IPS-20b (cell line): Measurements from ENCODE around the gene BCL7A.

ENCODE experiments used
- H3K27ac ChIP-seq: one replicate; pipeline ENCODE4 v1.5.1; 2013; ENCODE audit warnings: low read length
- H3K27me3 ChIP-seq: 2 replicates; pipeline ENCODE4 v1.6.1; 2013; ENCODE audit warnings: mild to moderate bottlenecking, low read length, inconsistent platforms; ENCODE audit not compliant: insufficient read depth
- H3K36me3 ChIP-seq: 2 replicates; pipeline ENCODE4 v1.6.1; 2013; ENCODE audit warnings: low read depth, mild to moderate bottlenecking, inconsistent platforms, low read length, moderate library complexity; ENCODE audit not compliant: insufficient read depth
- H3K4me1 ChIP-seq: 2 replicates; pipeline ENCODE4 v1.6.1; 2013; ENCODE audit warnings: mild to moderate bottlenecking, control low read depth, inconsistent platforms, low read length, moderate library complexity; ENCODE audit not compliant: insufficient read depth
- H3K4me3 ChIP-seq: 2 replicates; pipeline ENCODE4 v1.5.1; 2013; ENCODE audit warnings: mild to moderate bottlenecking, low read length, inconsistent platforms
- H3K9ac ChIP-seq: 2 replicates; pipeline ENCODE4 v1.6.1; 2013; ENCODE audit warnings: low read depth, mild to moderate bottlenecking, inconsistent platforms, low read length, moderate library complexity
- H3K9me3 ChIP-seq: 2 replicates; pipeline ENCODE4 v1.6.1; 2013; ENCODE audit warnings: mild to moderate bottlenecking, low read depth, low read length, inconsistent platforms; ENCODE audit not compliant: insufficient read depth

BCL7A gene

DNA sequence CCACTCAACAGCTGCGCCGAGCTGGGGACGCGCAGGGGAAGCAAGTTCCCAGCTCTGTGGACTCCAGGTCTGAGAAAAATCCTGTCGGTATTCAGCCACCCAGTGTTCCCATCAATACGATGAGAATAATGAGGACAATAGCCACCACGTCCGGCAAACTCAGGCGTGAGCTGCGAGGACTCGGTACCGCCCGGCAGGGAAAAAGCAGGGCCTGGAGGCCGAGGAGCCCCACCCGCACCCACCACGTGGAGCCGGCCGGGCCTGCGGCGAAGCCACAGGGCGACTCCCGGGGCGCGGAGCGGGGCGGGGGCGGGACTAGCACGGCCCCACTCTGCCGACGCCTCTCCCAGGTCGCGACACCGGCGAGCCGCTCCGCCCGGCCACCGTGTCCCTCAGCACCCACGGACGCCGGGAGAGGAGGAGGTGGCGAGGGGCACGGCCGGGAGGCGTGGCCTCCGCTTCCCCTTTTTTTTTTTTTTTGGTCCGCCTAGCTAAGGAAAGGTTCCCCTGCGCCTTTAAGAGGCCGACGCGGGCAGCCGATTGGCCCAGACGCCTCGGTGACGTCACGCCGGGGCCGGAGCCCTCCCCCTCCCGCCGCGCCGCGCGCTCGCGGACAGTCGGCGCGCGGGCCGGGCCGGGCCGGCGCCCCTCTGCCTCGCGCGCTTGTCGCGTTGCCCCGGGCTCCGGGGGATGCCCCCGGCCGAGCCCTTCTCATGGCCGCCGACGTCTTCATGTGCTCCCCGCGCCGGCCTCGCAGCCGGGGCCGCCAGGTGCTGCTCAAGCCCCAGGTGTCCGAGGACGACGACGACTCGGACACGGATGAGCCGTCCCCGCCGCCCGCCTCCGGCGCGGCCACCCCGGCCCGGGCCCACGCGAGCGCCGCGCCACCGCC lies 56.7 kb downstream of the BCL7A start, which contains the start of gene MLXIP:
Gene MLXIP (plus strand): TSS at position 616 of the 892 bp plus-strand sequence. CDS start 98 bp downstream, at position 714.
- Histone ChIP-seq H3K4me1 (peaks cover 12% of the 10 kb centered on the region), H3K9me3 (no peaks in the 10 kb centered on the region), H3K4me3 (peak within 1 kb of the TSS; percentile 73), H3K27ac (no peak within 1 kb of the TSS), H3K9ac (peak within 1 kb of the TSS; percentile 73), H3K36me3 (no peaks in the 10 kb centered on the region), H3K27me3 (peaks cover 43% of the 10 kb centered on the region)

DNA sequence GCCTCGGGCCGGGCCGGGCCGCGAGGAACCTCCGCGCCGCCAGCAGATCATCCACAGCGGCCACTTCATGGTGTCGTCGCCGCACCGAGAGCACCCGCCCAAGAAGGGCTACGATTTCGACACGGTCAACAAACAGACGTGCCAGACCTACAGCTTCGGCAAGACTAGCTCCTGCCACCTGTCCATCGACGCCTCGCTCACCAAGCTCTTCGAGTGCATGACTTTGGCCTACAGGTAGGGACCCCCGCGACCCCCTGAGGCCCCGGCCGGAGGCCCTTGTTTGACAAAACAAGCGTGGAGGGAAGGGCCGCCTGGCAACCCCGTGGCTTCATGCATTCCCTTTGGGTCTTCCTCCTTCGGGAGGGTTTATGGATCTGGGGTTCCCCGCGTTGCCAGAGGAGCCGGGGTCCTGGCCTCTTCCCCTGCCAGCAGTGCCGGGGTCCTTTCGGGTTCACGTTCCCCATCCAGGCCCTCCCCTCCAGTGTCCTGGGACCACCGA lies 57.4 kb downstream of the BCL7A start:
- H3K4me1 ChIP-seq, result peaks cover 12% of the 10 kb centered on the region
- H3K27me3 ChIP-seq, result peaks cover 43% of the 10 kb centered on the region
- peak overlapping the region; percentile 73 for H3K9ac ChIP-seq
- no peaks in the 10 kb centered on the region for H3K9me3 ChIP-seq
- H3K36me3 ChIP-seq, result no peaks in the 10 kb centered on the region
- no peak overlapping the region for H3K27ac ChIP-seq
- peak overlapping the region; percentile 73 for H3K4me3 ChIP-seq

DNA sequence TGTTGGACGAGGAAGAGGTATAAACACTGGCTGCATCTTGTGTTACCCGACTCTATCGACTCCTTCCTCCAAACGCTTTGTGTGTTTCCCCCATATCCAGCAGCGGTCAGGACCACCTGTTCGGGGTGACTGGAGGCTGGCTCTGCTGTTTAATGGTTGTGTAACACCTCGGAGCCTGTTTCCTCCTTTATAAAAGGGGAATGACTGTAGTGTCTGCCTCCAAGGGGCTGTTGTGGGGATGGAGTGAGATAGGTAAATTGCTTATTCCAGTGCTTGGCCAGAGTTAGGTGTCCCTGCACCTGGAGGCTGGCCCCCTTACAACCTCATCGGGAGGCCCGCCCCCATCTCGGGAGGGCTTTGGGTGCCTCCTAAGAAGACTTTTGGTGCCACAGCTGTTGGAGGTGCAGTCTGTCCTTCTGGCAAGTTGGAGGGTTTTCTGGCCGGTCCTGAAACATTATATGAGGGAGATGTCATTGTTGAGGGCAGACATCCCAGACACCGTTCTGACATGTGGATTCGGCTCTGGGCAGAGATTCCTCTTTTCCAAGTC lies 57.9 kb downstream of the BCL7A start:
- peaks cover 43% of the 10 kb centered on the region for H3K27me3 ChIP-seq
- H3K27ac ChIP-seq, result no peak overlapping the region
- H3K4me3 ChIP-seq, result peak overlapping the region; percentile 73
- peaks cover 12% of the 10 kb centered on the region for H3K4me1 ChIP-seq
- H3K36me3 ChIP-seq, result no peaks in the 10 kb centered on the region
- H3K9me3 ChIP-seq, result no peaks in the 10 kb centered on the region
- H3K9ac ChIP-seq, result peak overlapping the region; percentile 73

DNA sequence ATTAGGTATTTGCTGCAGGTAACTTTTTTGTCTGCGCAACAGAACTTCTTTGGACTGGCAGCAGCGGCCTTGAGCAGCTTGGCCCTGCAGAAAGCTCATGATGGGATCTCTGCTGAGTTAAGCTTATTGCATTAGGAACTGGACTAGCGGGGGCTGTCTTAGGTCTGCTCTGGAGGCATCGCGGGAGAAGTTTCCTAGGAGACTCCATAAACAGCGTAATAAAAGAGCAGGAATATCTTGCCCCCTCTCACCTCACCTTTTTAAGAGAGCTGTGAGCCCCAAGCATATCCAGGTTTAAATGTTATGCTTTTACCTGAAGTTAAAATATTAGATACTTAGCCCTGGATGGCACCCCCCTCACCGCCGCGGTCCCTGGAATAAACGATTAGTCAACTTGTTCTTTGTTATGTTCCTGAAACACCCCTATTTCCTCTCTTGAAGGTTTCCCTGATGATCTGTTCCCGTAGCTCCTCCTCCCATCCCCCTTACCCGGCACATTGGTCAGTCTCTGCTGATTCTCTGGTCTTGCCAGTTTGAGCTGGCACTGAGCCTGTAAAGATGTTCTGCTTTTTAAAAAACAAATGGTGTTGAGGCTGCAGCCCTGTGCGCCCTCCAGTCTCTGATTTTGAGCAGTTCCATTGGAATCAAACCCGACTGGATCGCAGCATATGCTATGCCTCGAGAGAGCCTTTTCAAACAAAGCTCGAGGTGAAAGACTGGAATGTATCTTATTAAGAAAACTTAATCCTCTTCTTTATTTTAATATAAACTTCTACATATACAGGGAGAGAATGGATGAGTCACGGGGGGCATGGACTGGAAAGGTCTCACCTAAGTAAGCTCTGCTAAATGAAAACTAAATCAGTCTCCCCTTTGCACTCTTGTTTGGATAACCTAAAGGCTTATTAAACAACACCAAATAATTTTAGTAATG lies 58.7 kb downstream of the BCL7A start:
- Histone ChIP-seq H3K4me3 (peak overlapping the region; percentile 73), H3K27me3 (peaks cover 43% of the 10 kb centered on the region), H3K27ac (no peak overlapping the region), H3K4me1 (peaks cover 12% of the 10 kb centered on the region), H3K9me3 (no peaks in the 10 kb centered on the region), H3K9ac (peak overlapping the region; percentile 73; the same call in 1 of the 2 replicates), H3K36me3 (no peaks in the 10 kb centered on the region)

DNA sequence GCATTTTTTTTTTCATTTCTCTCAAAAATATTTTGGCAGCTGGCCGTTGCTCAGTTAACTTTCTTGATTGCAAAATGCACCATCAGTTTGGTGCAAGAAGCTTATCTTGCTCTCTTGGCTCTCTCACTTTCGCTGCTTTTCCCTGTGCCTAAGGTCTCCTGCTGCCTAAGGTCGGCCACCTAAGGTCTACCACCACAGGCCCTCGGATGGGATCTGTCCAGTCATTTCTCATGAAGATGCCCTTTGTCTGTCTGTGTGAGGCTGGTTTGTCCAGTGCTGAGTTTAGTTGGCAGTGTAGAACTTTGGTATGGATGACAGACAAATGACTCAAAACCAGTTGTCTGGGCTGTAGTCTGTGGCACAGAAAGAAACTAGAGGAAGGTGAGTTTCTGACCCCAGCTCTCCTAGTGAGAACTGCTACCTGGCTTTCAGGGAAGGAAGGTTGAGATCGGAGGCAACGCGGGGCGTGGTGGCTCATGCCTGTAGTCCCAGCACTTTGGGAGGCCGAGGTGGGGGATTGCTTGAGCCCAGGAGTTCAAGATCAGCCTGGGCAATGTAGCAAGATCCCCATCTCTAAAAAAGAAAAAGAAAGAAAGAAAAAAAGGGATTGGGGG lies 59.5 kb downstream of the BCL7A start:
- Histone ChIP-seq H3K9ac (no peak overlapping the region), H3K27me3 (peaks cover 43% of the 10 kb centered on the region), H3K27ac (no peak overlapping the region), H3K9me3 (no peaks in the 10 kb centered on the region), H3K4me1 (peaks cover 12% of the 10 kb centered on the region), H3K4me3 (peak overlapping the region; percentile 73; the same call in 1 of the 2 replicates), H3K36me3 (0 out of 2 replicates have a peak, but pooled peaks cover 3% of the 10 kb centered on the region)

DNA sequence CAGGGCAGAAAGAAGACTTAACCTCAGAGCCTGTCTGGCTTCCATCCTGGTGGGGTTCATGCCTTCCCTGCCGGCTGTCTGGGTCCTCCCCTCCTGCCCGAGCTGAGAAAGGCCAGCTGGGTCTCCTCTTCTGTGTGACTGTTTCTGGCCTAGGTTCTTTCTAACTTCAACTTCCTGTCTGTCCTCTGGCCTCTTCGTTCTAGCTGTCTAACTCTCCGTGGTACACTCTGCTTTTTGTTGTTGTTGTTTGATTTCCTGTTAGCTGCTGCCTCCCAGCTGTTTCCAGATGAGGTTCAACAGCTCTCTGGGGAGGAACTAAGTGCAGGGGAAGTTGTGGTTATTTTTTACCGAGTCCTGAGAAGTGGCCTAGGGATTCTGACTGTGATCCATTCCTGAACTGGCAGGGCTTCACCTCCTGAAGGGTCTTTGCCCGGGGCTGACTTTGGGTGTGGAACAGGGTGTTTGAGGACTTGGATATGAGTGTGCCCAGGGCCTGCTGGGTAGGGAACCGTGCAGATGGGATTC lies 60.1 kb downstream of the BCL7A start:
- Histone ChIP-seq H3K9ac (no peak overlapping the region), H3K4me3 (no peak overlapping the region), H3K27me3 (peaks cover 39% of the 10 kb centered on the region), H3K4me1 (peaks cover 12% of the 10 kb centered on the region), H3K36me3 (0 out of 2 replicates have a peak, but pooled peaks cover 3% of the 10 kb centered on the region), H3K27ac (no peak overlapping the region), H3K9me3 (no peaks in the 10 kb centered on the region)

DNA sequence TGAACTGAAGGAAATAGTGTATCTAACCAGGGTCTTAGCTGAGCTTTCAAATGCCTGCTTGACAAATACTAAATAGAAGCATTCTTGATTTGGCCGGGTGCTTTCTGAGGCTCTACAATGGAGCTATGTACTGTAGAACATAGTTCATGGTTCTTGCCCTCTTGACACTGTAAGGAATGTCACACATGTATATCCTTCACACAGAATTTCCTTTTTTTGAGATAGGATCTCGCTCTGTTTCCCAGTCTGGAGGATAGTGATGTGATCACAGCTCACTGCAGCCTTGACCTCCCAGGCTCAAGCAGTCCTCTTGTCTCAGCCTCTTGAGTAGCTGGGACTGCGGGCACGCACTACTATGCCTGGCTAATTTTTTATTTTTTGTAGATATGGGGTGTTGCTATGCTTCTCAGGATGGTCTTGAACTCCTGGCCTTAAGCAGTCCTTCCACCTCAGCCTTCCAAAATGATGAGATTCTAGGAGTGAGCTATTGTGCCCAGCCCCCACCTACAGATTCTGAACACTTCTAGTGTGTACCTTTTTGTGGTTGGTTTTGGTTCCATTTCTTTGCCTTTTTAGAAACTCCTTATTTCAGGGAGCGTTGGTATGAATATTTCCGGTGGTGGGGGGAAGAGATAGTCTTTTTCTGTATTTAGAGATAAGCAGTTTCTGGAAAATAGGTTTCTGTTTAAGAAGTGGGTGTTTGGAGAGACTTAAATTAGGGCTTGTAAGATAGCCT lies 61.1 kb downstream of the BCL7A start:
- H3K9ac ChIP-seq, result no peak overlapping the region
- H3K4me1 ChIP-seq, result peaks cover 12% of the 10 kb centered on the region
- peaks cover 29% of the 10 kb centered on the region for H3K27me3 ChIP-seq
- H3K27ac ChIP-seq, result no peak overlapping the region
- H3K36me3 ChIP-seq, result 0 out of 2 replicates have a peak, but pooled peaks cover 3% of the 10 kb centered on the region
- H3K4me3 ChIP-seq, result no peak overlapping the region
- H3K9me3 ChIP-seq, result no peaks in the 10 kb centered on the region

DNA sequence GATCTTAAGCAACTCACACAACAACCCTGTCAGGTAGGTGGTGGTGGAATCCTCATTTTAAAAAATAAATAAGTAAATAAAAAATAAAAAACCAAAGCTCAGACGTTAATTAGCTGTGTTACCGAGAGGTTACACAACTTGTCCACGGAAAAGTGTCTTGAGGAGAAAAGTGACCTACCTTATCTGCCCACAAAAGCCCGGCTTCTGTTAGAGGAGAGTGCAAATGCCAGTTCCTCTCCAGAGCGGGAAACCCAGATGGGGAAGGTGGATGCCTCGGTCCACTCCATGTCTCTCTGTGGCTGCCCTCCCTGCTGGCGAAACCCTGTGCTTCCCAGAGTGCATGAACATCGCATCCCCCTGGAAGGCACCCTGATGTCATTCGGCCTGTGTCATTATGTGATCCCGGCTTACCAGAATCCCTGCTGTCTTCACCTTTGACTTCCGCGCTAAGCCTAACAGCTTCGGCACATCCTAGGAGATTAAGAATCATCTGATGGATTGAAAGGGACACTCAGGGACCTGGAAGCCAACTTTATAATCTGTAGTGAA lies 63.2 kb downstream of the BCL7A start:
- Histone ChIP-seq H3K9me3 (no peaks in the 10 kb centered on the region), H3K4me3 (no peak overlapping the region), H3K36me3 (0 out of 2 replicates have a peak, but pooled peaks cover 3% of the 10 kb centered on the region), H3K9ac (no peak overlapping the region), H3K4me1 (peaks cover 8% of the 10 kb centered on the region), H3K27ac (no peak overlapping the region), H3K27me3 (peaks cover 14% of the 10 kb centered on the region)

DNA sequence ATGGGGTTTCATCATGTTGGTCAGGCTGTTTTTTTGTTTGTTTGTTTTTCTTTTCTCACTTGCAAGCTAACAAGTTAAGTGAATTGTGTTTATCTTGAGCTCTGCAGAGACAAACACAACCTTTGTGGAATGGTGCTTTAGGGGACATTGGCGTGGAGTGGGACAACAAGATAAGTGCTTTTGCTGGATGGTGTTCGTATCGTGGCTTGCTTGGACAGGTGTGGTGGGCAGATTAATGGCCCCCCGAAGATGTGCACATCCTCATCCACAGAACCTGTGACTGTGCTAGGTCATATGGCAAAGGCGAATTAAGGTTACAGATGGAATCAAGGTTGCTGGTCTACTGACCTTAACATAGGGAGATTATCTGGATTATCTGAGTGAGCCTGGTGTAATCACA lies 63.9 kb downstream of the BCL7A start:
- Histone ChIP-seq H3K9ac (no peak overlapping the region), H3K4me1 (peaks cover 1% of the 10 kb centered on the region), H3K9me3 (no peaks in the 10 kb centered on the region), H3K4me3 (no peak overlapping the region), H3K27ac (no peak overlapping the region), H3K27me3 (peaks cover 7% of the 10 kb centered on the region), H3K36me3 (0 out of 2 replicates have a peak, but pooled peaks cover 3% of the 10 kb centered on the region)

DNA sequence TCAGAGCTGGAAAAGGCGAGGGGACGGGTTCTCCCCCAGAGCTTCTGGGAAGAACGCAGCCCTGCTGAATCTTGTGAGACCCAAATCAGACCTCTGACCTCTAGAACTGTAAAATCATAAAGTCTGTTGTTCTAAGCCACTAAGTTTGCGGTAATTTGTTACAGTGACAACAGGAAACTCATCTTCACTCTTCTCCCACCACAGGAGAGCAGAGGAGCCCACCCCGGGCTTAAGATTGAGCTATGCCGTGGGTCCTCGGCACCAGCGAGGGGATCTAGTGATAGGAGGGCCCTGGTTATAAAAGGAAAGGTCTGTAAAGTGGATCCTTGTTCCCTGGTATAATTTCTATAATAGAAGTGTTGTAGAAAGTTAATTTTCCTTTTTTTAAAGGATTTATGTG lies 64.4 kb downstream of the BCL7A start:
- no peaks in the 10 kb centered on the region for H3K9me3 ChIP-seq
- peaks cover 2% of the 10 kb centered on the region; the same call in 1 of the 2 replicates for H3K27me3 ChIP-seq
- H3K4me1 ChIP-seq, result no peaks in the 10 kb centered on the region; the same call in none of the 2 replicates
- H3K36me3 ChIP-seq, result 0 out of 2 replicates have a peak, but pooled peaks cover 3% of the 10 kb centered on the region
- no peak overlapping the region for H3K4me3 ChIP-seq
- H3K27ac ChIP-seq, result no peak overlapping the region
- no peak overlapping the region for H3K9ac ChIP-seq
